ENCODE measurements around the gene CYP2A6.

Gene CYP2A6

GRCh38 chr19:40800997-40801377 lies 49.3 kb downstream of the CYP2A6 start:
- Histone ChIP-seq H3K36me3 (peaks cover 7 to 36% (median 10%) of the 10 kb centered on the region in 3 donors), H3K27me3 (no peaks in the 10 kb centered on the region), H3K27ac (peak overlapping the region; percentile 97), H3K4me3 (peak overlapping the region; percentile 91 to 97), H3K4me1 (peaks cover 1 to 69% (median 64%) of the 10 kb centered on the region in 4 donors), H3K9me3 (no peaks in the 10 kb centered on the region)
- TF ChIP-seq, protein P1, sequence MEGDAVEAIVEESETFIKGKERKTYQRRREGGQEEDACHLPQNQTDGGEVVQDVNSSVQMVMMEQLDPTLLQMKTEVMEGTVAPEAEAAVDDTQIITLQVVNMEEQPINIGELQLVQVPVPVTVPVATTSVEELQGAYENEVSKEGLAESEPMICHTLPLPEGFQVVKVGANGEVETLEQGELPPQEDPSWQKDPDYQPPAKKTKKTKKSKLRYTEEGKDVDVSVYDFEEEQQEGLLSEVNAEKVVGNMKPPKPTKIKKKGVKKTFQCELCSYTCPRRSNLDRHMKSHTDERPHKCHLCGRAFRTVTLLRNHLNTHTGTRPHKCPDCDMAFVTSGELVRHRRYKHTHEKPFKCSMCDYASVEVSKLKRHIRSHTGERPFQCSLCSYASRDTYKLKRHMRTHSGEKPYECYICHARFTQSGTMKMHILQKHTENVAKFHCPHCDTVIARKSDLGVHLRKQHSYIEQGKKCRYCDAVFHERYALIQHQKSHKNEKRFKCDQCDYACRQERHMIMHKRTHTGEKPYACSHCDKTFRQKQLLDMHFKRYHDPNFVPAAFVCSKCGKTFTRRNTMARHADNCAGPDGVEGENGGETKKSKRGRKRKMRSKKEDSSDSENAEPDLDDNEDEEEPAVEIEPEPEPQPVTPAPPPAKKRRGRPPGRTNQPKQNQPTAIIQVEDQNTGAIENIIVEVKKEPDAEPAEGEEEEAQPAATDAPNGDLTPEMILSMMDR (IDR thresholded peaks at IDR 0.05): no peak
- intact Hi-C loops (cut with DNase I; ENCODE audit: low total_unique reads): loop anchor here (10.0 kb wide), 1 partner anchor 46 kb away; the partner anchor contains the start of genes ACTMAP and SNRPA
- no peak for DNase-seq

GRCh38 chr19:40800339-40800996 lies 49.8 kb downstream of the CYP2A6 start:
- no peaks in the 10 kb centered on the region for H3K9me3 ChIP-seq
- no peaks in the 10 kb centered on the region for H3K27me3 ChIP-seq
- H3K36me3 ChIP-seq: peaks cover 7 to 35% (median 10%) of the 10 kb centered on the region in 3 donors
- peaks cover 0 to 64% (median 59%) of the 10 kb centered on the region in 4 donors for H3K4me1 ChIP-seq
- TF ChIP-seq, protein P1 (IDR thresholded peaks at IDR 0.05): no peak
- no peak for DNase-seq
- H3K27ac ChIP-seq: peak overlapping the region; percentile 97
- peak overlapping the region; percentile 91 to 97 for H3K4me3 ChIP-seq
- intact Hi-C loops (cut with DNase I; ENCODE audit: low total_unique reads): loop anchor here (10.0 kb wide), 1 partner anchor 46 kb away; the partner anchor contains the start of genes ACTMAP and SNRPA

DNA sequence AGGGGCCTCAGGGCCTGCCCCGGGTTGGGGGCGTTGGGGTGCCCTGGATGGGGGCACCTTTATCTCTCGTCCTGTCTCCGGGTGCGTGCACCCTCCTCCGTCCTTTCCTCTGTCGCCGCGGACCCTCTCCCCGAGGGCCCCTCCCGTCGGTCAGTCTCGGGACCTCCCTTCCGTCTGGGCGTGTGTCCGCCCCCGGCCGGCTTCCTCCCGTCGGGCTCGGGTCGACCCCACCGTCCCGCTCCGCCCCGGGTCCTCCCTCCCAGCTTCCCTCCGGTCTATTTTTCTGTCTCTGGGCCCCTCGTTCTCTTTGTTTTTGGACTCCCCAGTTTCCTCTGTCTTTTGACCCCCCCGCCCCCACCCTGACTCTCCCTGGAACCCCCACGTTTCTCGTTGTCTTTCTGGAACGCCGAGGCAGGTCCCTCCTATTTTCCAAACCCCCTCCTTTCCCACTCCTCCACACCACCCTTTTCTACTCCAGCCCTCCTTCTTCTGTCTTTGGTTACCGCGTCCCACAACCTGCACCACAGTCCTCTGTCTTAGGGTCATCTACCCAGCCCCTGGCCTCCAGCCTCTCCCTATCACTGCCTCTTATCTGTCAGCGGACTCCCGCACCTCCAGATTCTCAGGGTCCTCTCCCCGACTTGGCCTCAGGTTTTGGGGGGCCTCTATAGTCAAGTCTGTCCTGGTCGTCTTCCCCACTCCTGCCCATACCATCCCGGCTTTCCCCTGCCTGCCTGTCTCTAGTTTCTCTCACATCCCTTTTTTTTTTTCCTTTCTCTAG lies 50.5 kb downstream of the CYP2A6 start:
- Histone ChIP-seq H3K27me3 (no peaks in the 10 kb centered on the region), H3K27ac (peak overlapping the region; percentile 97), H3K9me3 (no peaks in the 10 kb centered on the region), H3K36me3 (peaks cover 7 to 33% (median 10%) of the 10 kb centered on the region in 3 donors), H3K4me1 (peaks cover 0 to 57% (median 52%) of the 10 kb centered on the region in 4 donors), H3K4me3 (peak overlapping the region; percentile 91 to 97)
- TF ChIP-seq, protein P1 (IDR thresholded peaks at IDR 0.05): no peak
- intact Hi-C loops (cut with DNase I; ENCODE audit: low total_unique reads): loop anchor here (10.0 kb wide), 1 partner anchor 45 kb away; the partner anchor contains the start of genes ACTMAP and SNRPA
- DNase-seq: no peak

DNA sequence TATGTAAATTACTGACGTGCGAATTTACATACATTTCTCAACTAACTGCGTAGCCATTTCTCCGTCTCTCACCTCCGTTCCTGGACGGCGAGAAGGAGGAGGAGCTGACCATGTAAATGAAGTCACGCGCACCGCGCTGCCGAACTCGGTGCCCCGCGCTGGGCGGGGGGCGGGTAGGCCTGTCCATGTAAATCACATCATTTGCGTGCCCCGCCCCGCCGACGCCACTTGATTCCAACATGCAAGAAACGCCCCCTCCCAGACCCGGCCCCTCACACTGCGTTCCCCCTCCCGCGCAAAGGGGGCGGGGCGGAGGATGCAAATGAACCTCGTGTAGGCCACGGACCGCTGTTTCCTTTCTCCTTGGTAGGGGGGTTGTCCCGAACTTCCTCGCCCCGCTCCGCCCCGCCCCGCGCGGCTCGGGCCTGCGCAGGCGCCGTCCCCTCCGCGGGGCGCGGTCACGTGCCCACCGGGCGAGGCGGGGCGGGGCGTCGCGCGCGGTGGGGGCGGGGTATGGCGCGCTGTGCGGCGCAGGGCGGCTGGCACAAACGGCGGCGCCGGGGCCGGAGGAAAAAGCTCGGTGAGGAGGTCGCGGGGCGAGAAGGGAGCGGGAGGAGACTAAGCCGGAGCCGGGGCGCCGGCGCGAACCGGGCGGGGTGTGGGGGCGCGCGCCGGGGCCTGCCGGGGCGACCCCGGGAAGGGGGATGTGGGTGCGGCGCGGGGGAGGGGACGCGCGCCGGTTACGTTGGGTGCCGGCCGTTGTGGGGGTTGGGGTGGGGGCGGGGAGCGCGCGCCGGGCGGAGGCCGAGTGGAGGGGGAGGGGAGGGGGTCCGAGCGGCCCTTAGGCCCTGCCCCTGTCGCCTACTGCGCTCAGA lies 51.3 kb downstream of the CYP2A6 start, which contains the start of gene EGLN2:
EGLN2 (plus strand) TSS at position 509 of the 875 bp plus-strand sequence. CDS start 1,382 bp downstream, outside the sequence.
- H3K27me3 ChIP-seq: no peaks in the 10 kb centered on the region
- peaks cover 0 to 50% (median 44%) of the 10 kb centered on the region in 4 donors for H3K4me1 ChIP-seq
- peaks cover 7 to 33% (median 10%) of the 10 kb centered on the region in 3 donors for H3K36me3 ChIP-seq
- TF ChIP-seq, protein P1 (IDR thresholded peaks at IDR 0.05): no peak
- H3K27ac ChIP-seq: peak within 1 kb of the TSS; percentile 97
- intact Hi-C loops (cut with DNase I; ENCODE audit: low total_unique reads): no loop called here
- peak; percentile 100 for DNase-seq
- no peaks in the 10 kb centered on the region for H3K9me3 ChIP-seq
- H3K4me3 ChIP-seq: peak within 1 kb of the TSS; percentile 91 to 97
